Suprapubic skin (tissue), 4 donors: Measurements from ENCODE around the gene NR2F6.
A peak's percentile ranks its signal among the peaks of the same experiment; 100 is the strongest.

Source experiments
- CTCF ChIP-seq, 2 donors: fragments of 200-600 bp in 1 of 2; fragments of 450-650 bp in 1 of 2; sonication (generic) in 1 of 2; IDR thresholded peaks; one replicate each; pipeline ENCODE4 v1.5.1; 2016 to 2019; ENCODE audit warnings: antibody characterized with exemption in 2 of 2, mild to moderate bottlenecking in 1 of 2, moderate library complexity in 1 of 2
- EP300 ChIP-seq: sonication (generic); formaldehyde crosslinking; IDR thresholded peaks from one replicate; pipeline ENCODE4 v1.6.1; 2017; ENCODE audit warnings: antibody characterized with exemption
- POLR2A ChIP-seq, 2 donors: fragments of 450-650 bp; IDR thresholded peaks; one replicate each; pipeline ENCODE4 v1.6.1; 2017; ENCODE audit warnings: antibody characterized with exemption in 2 of 2, mild to moderate bottlenecking in 2 of 2, moderate library complexity in 2 of 2
- POLR2AphosphoS5 ChIP-seq, 3 donors: sonication (generic); formaldehyde crosslinking; IDR thresholded peaks; one replicate each; pipeline ENCODE4 v1.6.1; 2017; ENCODE audit warnings: antibody characterized with exemption in 3 of 3

- TF ChIP-seq CTCF (IDR thresholded peaks at IDR 0.05) (peak; percentile 60 to 90), EP300 (no peak), POLR2AphosphoS5 (IDR thresholded peaks at IDR 0.05) (no peak), POLR2A (IDR thresholded peaks at IDR 0.05) (no peak)
Measured at GRCh38 chr19:17260842-17261325, 15.2 kb upstream of the NR2F6 start.
